Stimulated activated CD4-positive, alpha-beta T cell treated with anti-CD3 and anti-CD28 coated beads, Interleukin-15, amount 100 ng/mL, for 24 hours (primary cell): Measurements from ENCODE around the gene SLC1A7.

Experiments used
- DNase-seq: peaks from one replicate; pipeline ENCODE4 v3.0.0-alpha.2; 2020

SLC1A7 gene

DNA sequence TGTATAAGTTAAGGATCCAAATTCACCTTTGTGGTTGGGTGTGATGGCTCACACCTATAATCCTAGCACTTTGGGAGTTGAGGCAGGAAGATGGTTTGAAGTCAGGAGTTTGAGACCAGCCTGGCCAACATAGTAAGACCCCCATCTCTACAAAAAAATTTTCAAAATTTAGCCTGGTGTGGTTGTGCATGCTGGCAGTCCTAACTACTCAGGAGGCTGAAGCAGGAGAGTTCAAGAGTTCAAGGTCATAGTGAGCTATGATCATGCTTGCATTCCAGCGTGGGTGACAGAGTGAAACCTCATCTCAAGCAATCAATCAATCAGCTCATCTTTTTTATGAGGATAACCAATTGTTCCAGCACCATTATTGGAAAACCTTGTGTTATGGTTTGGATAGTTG, 16.5 kb upstream of the SLC1A7 start:
- DNase-seq, result no peak

DNA sequence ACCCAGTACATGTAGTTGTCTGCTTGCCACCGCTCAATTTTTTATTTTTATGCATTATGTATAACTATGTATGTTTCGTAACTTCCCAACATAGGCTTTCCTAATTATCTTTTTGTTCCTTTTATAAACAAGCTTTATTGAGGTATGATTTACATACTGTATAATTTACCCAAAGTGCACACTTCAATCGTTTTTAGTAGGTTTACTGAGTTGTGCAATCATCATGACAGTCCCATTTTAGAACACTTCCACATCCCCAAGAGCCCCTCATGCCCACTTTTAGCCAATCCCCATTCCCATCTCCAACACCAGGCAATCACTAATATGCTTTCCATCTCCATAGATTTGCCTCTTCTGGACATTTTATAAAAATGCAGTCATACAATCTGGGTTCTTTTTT, 14.3 kb upstream of the SLC1A7 start:
- no peak for DNase-seq

DNA sequence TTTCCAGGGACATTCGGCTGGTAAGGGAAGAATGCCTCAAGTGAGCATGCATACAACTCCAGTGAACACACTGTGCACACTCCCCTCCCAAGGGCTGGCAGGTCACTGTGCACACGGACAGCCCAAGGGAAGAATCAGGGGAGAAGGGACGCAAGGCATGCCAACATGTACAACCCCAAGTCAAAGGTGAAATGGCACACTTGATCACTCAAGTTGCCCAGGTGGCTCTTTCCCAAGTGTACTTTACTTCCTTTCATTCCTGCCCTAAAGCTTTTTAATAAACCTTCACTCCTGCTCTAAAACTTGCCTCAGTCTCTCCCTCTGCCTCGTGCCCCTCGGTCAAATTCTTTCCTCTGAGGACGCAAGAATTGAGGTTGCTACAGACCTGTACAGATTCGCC, 13.5 kb upstream of the SLC1A7 start:
- no peak for DNase-seq

DNA sequence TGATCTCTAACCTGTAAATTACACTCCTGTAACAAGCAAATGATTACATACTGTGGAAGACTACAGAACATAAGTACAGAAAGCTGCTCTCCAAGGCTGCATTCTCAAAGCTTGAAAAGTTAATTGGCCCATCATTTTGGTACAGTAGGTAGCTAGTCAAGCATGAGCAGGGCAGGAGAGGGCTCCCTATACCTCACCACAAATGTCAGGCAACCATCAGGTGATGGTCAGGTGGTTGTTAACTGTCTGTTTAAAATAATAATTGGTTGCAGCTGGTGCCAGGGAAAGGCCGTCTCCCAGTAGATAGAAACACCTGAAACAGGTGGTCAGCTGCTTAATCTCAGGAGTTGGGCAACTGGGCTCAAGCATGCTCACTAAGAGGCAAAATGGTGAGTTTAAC, 13.1 kb upstream of the SLC1A7 start:
- DNase-seq, result no peak

DNA sequence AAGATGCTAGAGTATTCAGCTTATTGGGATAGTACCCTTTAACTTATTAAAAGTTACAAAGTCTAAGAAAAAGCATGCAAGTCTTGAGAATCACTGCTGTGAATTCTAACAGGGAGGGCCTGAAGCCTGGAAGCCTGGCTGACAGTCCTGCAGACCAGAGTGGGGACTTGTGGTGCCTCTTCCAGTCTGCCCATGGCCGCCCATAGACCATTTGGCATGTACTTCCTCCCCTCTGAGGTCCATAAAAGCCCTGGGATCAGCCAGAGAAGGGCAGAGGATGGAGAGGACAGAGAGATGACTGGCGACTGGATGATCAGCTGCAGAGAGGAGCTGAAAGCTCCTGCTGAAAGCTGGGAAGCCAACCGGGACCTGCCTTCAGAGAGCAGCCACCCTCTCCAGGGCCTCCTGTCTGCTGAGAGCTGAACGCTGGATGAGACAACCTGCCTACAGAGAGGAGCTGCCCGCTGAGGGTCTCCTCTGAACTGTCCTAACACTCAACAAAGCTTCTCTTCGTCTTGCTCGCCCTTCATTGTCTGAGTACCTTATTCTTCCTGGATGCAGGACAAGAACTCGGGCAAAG, 12.5 kb upstream of the SLC1A7 start:
- DNase-seq, result no peak

DNA sequence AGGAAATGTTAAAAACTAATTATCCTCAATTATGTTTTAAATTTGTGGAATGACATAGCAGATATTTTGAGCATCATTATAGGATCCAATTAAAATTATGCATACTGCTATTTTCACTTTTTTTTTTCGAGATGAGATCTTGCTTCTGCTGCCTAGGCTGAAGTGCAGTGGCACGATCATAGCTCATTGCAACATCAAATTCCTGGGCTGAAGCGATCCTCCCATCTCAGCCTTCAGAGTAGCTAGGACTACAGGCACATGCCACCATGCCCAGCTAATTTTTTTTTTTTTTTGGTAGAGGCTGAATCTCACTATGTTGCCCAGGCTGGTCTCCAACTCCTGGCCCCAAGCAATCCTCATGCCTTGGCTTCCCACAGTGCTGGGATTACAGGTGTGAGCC, 11.3 kb upstream of the SLC1A7 start:
- DNase-seq, result no peak

DNA sequence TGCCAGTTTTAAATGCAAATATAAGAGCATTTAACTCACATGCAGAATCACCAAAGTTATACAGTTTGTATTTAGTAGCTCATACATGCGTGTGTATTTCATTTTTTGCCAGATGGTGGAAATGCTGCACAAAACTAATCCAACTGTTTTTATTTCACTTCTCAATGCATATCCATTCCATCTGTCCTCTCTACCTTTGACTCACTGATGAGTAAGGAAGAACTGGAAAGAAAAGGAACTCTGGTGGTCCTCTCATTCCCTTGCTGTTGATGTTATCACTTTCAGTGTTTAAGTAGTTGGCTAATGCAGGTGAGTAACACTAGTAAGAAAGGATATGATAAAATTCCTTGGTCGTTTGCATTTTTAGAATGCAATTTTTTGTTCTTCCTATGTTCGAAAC, 5.7 kb upstream of the SLC1A7 start:
- no peak for DNase-seq

DNA sequence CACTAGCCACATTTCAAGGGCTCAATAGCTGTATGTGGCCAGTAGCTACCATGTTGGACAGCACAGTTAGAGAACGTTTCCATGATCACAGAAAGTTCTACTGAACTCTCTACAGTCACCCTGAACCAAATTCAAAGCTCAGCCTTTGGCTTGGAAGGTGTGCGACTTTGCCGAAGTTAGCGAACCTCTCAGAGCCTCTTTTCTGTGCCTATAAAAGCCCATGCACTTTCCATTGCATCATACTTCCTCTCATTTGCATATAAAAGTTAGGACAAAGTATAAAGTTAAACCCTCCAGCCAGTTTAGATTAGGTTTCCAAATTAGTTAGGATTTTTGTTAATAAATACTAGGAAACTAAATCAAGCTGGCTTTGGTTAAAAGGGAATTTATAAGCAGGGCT, 4.7 kb upstream of the SLC1A7 start:
- DNase-seq, result no peak

DNA sequence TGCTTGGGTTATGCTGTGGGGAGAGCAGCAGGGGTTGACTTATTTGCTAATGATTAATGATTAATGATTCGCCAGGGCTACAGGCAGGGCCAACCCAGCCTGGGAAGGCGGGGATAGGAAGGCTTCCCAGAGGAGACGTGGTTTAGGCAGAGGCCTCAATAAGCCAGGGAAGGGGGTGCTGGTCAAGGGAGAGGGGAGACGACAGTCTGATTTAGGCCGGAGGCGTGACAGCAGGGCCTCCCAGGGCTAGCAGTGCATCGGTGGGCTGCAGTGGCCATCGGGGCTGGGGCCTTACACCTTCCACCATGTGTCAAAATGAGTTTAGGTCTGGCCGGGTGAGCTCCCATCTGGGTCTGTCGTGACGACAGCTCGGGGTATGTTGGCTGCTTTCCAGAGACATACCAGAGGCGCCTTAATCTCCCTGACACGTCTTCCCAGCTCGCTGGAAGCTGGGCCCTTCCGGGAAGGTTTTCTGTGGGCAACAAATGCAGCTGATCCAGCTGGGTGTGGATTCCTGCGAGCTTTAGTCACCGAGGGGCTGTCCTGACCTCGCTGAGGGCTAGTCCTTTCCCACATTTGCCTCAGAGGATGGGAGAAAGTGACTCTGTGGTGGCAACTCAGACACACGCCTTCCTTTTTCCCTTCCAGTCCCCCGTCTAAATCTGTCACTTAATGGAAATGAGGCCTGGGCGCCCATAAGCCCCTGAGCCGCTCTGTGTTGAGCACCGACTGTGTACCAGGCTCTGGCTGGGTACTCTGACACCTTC, 3.7 kb upstream of the SLC1A7 start:
- DNase-seq, result no peak

DNA sequence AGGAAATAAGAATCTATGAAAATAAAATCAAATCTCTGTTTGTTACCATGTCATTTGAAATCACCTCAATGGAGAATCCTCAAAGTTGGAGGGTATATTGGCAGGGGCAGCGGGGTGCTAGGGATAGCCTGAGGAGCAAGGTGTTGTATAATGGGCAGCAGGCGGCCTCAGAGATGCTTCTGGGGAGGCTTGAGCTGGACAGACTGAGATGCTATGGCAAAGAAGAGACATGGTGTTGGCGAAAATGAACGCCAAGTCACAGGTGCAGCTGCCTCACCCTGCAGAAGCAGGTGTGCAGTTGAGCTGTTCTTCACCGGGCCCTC, 3.1 kb upstream of the SLC1A7 start:
- DNase-seq, result no peak

DNA sequence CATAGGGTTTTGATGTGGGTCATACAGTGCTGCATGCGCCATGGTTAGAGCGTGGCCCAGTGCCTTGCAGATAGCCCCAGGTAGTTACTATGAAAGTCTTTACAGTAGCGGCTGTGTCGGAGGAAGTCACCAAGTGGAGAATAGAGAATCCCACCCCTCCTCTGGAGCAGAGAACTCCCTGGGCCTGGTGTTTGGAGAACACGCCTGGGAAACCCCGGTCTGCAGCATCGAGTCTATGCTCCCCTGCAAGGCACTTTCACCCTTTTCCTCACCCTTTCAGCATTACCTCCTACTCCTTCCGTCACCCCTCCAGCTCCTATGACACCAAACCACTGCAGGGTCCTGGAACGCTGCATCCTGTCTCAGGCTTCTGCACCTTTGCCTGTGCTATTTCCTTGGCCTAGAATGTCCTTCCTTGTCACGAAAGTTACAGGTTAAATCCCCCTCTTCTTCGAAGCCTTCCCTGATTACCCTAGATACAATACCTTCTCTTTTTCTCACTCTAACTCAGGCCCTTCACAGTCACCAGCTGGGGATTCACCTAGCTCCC, 2.7 kb upstream of the SLC1A7 start:
- no peak for DNase-seq

DNA sequence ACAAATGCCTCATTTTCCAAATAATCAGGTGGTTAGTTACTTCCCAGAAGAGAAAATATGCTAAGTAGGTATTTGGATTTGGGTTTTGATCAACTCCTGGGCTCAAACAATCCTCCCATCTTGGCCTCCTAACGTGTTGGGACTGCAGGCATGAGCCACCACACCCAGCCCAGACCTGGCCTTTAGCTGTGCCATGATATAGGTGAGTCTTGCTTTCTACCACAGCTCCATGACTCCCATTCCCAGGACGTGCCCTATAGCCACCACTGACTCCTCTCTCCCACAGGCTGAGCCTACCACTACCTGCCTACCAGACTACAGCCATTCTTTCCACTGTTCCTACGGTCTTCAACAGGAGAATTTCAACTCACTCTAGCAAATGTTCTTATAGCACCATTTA, 1.8 kb upstream of the SLC1A7 start:
- DNase-seq, result no peak

DNA sequence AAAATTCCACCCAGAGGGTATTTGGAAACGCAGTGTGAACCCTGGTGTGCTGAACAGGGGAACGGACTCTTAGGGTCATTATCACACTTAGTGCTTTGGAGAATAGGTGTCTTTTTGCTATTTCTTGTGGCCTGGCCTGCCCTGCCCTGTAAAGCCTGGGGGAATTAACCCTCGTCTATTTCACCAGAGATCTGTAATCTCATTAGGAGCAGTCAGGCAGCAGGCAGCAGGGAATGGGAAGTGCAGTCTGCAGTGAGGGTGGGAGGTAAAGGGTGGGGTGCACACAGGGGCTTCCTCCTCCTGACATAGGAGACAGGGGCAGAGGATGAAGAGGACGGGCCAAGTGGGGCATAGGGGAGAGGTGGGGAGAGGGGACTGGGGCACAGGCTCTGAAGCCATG, 1.1 kb upstream of the SLC1A7 start:
- DNase-seq, result no peak

DNA sequence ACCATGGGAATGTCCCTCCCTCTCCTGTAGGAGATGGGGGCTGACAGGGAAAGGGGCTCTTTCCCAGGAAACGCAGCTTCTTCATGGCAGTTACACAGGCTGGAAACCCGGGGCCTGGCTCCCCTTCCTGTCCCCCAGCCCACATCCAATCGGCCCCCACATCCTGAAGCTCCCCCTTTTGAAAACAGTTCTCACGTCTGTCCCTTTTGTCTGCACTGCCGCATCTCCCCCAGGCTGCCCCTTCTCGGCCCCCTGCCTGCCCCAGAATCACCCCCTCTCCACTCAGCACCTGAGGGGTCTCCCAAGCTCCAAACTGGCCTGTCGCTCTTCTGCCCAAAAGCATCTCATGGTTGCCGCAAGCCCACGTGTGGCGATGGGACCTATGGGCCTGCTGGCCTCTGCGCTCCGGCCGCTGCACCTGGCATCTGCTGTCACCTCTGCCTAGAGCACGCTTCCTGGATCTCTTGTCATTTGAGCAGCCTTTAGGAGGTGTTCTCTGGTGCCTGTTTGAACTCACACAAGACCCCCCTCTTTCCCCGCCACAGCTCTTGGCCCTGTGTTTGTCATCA, 867 bp downstream of the SLC1A7 start:
- DNase-seq, result no peak

DNA sequence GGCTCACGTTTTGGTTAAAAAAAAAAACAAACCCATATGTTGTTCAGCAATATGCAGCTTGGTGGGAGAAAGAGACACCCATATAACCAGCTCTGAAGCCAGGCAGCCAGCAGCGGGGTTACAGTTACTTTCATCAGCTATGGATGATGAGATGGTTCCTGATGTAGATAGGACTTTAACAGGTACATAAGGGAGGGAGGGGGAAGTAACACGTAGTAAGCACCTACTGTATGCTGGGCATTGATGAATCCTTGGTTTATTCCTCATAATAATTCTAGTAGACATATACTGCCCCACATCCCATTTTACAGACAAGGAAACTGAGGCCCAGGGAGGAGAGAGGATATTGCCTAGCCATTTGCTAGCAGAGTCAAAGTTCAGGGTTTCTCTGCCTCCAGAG, 2.0 kb downstream of the SLC1A7 start:
- DNase-seq, result no peak

DNA sequence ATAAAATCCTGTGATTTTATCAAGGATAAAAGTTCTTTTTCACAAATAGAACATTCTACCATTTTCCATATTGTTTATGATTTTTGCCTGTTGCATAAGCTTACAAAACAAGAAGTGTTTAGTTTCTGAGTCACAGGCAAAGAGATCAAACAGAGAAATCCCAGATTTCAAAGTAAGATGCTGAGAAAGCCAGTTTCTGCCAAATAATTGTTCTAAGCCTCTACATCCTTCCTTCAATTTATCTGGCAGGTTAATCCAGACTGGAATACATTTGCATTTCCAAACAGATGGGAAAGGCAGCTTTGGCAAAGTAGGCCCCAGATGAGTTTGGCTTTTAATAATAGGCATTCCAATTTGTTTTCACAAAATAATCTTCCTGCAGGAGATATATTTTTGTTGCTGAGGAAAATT, 2.5 kb downstream of the SLC1A7 start:
- DNase-seq, result no peak

DNA sequence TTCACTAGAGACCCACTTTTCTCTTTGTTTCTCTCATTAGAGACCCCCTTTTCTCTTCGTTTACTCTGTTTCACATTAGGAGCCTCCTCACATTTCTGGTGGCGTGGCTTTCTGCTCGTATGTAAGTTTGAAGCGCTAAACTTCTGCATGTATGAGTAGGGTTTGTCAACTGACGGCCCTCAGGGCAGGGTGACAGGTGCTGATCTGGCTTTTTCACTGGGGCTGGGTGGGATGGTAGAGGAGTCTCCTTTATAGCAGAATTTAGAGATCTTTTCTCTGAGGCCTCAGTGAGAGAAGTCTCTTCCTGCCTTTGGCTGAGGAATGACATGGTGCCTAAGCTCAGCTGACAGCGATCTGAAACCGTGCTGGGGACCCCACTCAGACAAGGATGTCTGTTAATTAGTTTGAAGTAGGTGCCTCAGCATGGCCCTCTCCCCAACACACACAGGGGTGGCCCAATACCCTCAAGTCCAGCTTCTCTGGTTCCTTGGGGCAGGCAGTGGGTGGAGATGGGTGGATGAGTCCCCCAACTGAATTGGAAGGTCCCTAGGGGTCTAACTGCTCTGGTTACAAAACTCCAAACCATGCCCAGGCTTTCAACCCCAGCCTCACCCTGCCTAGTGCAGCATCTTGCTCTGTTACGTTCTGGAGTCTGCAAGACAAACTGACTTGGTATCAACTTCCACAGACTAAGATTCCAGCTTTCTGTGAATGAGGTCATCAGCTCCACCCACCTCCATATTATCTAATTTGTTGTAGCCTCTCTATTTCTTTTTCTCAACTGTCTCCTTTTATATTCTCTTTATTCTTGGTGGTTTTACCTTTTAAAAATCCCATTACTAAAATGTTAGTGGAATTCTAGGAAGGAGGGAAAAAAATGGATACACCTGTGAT, 3.2 kb downstream of the SLC1A7 start:
- DNase-seq, result no peak

DNA sequence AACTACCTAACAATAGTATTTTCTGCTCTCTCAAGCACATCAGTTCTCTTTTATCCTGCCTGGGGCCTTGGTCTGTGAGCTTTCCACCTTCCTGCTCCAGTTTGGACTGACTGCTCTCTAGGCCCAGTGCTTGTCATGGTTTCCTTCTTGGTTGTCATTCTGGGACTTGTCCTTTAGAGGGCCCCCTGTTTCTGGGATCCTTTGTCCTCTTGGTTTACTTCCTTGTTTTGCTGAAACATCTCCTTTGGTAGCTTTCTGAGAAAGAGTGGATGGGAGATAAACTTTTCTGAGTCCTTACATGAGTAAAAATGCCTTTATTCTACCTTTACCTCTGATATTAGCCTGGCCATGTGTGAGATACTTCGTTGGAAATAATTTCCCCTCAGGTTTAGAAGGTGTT, 4.7 kb downstream of the SLC1A7 start:
- DNase-seq, result no peak

DNA sequence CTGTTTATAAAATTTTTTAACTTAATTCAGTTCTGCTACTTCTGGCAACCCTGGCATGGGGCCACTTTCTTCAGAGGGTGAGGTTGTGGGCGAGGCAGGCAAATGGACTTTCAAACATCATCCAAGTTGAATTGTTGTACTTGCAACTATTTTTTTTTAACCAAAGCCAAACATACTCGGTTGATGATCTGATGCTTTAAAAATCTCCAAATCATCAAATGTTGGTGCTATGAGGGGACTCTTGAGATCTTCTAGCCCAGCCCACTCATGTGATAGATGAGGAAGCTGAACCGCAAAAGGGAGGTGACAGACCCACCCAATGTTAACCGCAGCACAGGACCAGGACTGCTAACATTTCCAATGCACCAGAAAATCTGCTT, 6.7 kb downstream of the SLC1A7 start:
- no peak for DNase-seq

DNA sequence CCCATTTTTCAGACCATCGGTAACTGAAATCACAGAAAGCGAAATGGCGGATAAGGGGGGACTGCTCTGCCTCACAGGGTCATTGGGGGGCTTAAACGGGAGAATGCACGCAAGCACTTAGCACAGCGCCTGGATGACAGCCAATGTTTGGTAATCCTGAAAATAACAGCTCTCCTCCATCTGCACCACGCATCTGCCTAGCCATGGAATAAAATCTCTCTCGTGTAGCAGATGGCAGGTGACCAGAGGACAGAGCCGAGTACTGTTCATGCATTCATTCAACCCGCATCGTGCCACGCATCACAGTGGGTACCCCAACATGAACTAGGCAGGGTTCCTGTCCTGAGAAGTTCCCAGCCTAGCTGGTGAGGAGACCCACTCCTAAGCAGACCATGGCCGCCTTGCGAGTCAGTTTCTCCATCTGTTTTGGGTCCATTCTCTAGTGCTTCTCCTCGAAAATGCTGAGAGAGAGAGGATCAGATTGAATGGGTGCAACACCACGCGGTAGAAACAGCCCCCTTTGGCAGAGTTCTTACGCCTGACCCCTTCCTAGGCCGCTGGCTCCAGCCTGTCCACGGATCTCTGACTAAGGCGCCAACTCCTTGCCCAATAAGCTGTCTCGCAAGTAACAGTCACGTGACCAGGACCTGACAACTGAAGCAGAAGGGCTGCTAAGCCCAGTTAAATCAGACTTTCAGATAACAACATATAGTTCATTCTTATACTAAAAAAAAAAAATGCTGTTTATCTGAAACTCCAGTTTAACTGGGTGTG, 7.3 kb downstream of the SLC1A7 start:
- DNase-seq, result no peak

DNA sequence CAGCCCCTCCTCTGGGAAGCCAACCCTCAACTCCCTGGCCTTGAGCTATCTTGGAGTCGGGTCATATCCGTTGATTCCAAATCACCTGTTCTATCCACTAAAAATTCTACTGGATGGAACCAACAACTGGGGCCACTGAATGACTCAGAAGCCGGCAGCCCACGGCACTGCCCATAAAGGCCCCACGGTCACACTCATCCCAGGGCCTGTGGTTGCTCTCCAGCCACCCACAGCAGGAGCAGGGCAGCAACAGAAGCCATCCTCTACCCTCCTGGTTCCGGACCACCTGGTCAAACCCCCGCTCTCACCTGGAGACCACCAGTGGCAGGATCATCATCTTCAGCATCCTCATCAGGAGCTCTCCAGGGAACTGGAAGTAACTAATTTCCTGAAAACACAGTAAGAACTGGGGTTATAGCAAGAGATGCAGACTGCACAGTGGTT, 8.4 kb downstream of the SLC1A7 start:
- DNase-seq, result no peak

DNA sequence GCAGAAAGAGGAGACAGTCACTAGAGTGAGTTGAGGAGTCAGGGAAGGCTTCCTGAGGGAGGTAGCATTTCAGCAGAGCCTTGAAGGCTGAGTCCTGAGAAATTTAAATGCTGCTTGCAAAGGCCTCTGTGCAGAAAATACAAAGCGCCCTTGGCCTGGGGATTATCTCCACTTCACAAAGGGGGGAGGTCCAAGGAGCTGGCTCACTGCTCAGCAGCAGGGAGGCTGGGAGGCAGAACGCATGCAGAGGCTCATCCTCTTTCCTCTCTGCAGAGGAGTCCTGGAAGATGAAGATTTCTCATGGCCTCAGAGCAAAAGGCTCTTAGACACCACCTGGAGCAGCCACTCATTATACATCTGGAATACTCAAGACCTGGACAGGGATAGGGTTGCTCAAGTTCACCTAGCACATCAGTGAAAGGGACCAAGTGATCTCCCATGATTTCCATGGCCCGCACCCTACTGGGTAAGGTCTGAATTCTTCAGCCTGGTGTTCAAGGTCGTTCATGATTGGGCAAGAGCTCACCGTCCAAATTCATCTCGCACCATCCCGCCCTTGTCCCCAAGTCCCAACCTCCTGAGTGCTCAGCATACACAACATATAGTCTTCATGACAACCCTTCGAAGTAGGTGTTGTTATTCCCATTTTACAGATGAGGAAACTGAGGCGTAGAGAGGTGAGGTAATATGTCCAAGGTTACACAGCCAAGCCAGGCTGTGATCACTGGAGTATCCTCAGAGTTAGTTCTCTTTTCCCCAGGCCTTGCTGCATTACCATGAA, 9.0 kb downstream of the SLC1A7 start:
- DNase-seq, result no peak
